ENCODE results near the gene ITIH3. TPM values are rescaled to one million over a fixed set of nuclear protein-coding genes. Genes with fewer than 3 reads are reported as not detected.

ITIH3 gene
- total RNA-seq, 1 donor from 2014 or later = not detected

- no peak overlapping the region for H3K4me3 ChIP-seq
- H3F3A ChIP-seq (ENCODE audit: low read depth) = no peaks in the 10 kb centered on the region
- H3K4me3 Mint-ChIP-seq = no peak overlapping the region
- no peaks in the 10 kb centered on the region for H3K9me3 Mint-ChIP-seq
- no peak overlapping the region for H2AFZ ChIP-seq (replicated peaks)
- no peaks in the 10 kb centered on the region for H3K4me1 ChIP-seq
- no peak overlapping the region for H3K27ac Mint-ChIP-seq
- no peak overlapping the region for H3K27ac ChIP-seq
- no peak overlapping the region for H3K4me2 ChIP-seq
- H3K79me2 ChIP-seq (ENCODE audit: low read depth) = no peaks in the 10 kb centered on the region
- peak; percentile 0 for DNase-seq (ENCODE audit: low spot score)
- H3K9ac ChIP-seq = no peak overlapping the region
- no peaks in the 10 kb centered on the region for H4K20me1 ChIP-seq (ENCODE audit: low read depth)
- H3K36me3 Mint-ChIP-seq = no peaks in the 10 kb centered on the region
- H3K9me3 ChIP-seq (ENCODE audit: low read depth) = no peaks in the 10 kb centered on the region
- TF ChIP-seq EZH2 (IDR thresholded peaks at IDR 0.05) = no peak
- TF ChIP-seq CTCF (IDR thresholded peaks at IDR 0.05) = no peak
- no peak for TF ChIP-seq EZH2phosphoT487 (IDR thresholded peaks at IDR 0.05)
- no peaks in the 10 kb centered on the region for H3K36me3 ChIP-seq
- H3K27me3 Mint-ChIP-seq (ENCODE audit: insufficient read depth, low read depth) = peaks cover 7% of the 10 kb centered on the region
- H3K4me1 Mint-ChIP-seq = no peaks in the 10 kb centered on the region
- H3K27me3 ChIP-seq = no peaks in the 10 kb centered on the region
These were observed 15.4 kb upstream of the ITIH3 start for GRCh38 chr3:52779011-52779836.

GRCh38 chr3:52779837-52780585 is 14.6 kb upstream of the ITIH3 start:
- no peak overlapping the region for H3K4me2 ChIP-seq
- H3K27me3 Mint-ChIP-seq (ENCODE audit: insufficient read depth, low read depth) = peaks cover 7% of the 10 kb centered on the region
- H3K9ac ChIP-seq = no peak overlapping the region
- H3K4me1 ChIP-seq = no peaks in the 10 kb centered on the region
- DNase-seq (ENCODE audit: low spot score) = peak; percentile 0
- no peak overlapping the region for H3K27ac Mint-ChIP-seq
- no peak overlapping the region for H3K27ac ChIP-seq
- no peaks in the 10 kb centered on the region for H3K4me1 Mint-ChIP-seq
- H2AFZ ChIP-seq (replicated peaks) = no peak overlapping the region
- no peaks in the 10 kb centered on the region for H3K27me3 ChIP-seq
- no peaks in the 10 kb centered on the region for H4K20me1 ChIP-seq (ENCODE audit: low read depth)
- no peaks in the 10 kb centered on the region for H3K36me3 ChIP-seq
- no peak overlapping the region for H3K4me3 Mint-ChIP-seq
- no peaks in the 10 kb centered on the region for H3K9me3 Mint-ChIP-seq
- no peaks in the 10 kb centered on the region for H3K9me3 ChIP-seq (ENCODE audit: low read depth)
- no peak overlapping the region for H3K4me3 ChIP-seq
- no peaks in the 10 kb centered on the region for H3K36me3 Mint-ChIP-seq
- no peaks in the 10 kb centered on the region for H3K79me2 ChIP-seq (ENCODE audit: low read depth)
- TF ChIP-seq EZH2phosphoT487 (IDR thresholded peaks at IDR 0.05) = no peak
- no peak for TF ChIP-seq CTCF (IDR thresholded peaks at IDR 0.05)
- no peak for TF ChIP-seq EZH2 (IDR thresholded peaks at IDR 0.05)
- H3F3A ChIP-seq (ENCODE audit: low read depth) = no peaks in the 10 kb centered on the region

GRCh38 chr3:52781741-52782140 is 12.9 kb upstream of the ITIH3 start:
- peaks cover 7% of the 10 kb centered on the region for H3K27me3 Mint-ChIP-seq (ENCODE audit: insufficient read depth, low read depth)
- Histone ChIP-seq H4K20me1 (ENCODE audit: low read depth) (no peaks in the 10 kb centered on the region), H3K4me3 (no peak overlapping the region), H3K4me2 (no peak overlapping the region), H3K9me3 (ENCODE audit: low read depth) (no peaks in the 10 kb centered on the region), H3K27ac (no peak overlapping the region), H2AFZ (replicated peaks) (no peak overlapping the region), H3K27me3 (no peaks in the 10 kb centered on the region), H3K4me1 (no peaks in the 10 kb centered on the region), H3K9ac (no peak overlapping the region), H3K36me3 (no peaks in the 10 kb centered on the region), H3K79me2 (ENCODE audit: low read depth) (no peaks in the 10 kb centered on the region), H3F3A (ENCODE audit: low read depth) (no peaks in the 10 kb centered on the region)
- no peak overlapping the region for H3K27ac Mint-ChIP-seq
- H3K9me3 Mint-ChIP-seq = no peaks in the 10 kb centered on the region
- TF ChIP-seq EZH2 (IDR thresholded peaks at IDR 0.05) = no peak
- TF ChIP-seq EZH2phosphoT487 (IDR thresholded peaks at IDR 0.05) = no peak
- no peak for TF ChIP-seq CTCF (IDR thresholded peaks at IDR 0.05)
- H3K4me3 Mint-ChIP-seq = no peak overlapping the region
- DNase-seq (ENCODE audit: low spot score) = no peak
- no peaks in the 10 kb centered on the region for H3K4me1 Mint-ChIP-seq
- H3K36me3 Mint-ChIP-seq = no peaks in the 10 kb centered on the region

All from neural progenitor cell (in vitro differentiated cells).